DND-41 (cell line): ENCODE results near the gene GPR55.

Experiments
- ATAC-seq: fragments of 200-7000 bp; cut with Tn5 transposase; 3 replicates; pipeline ENCODE4 v1.9.1; 2021; ENCODE audit warnings: low read depth; ENCODE audit not compliant: insufficient read depth
- DNase-seq: peaks from one replicate; pipeline ENCODE4 v3.0.0-alpha.2; 2020
- H2AFZ ChIP-seq: 2 replicates; pipeline ENCODE4 v1.6.0; 2012; ENCODE audit warnings: low read depth, low read length
- H3K27ac ChIP-seq: 2 replicates; pipeline ENCODE4 v1.5.1; 2012; ENCODE audit warnings: low read length, inconsistent platforms
- H3K27me3 ChIP-seq: fragments of 200-600 bp; sonication (generic); 2 replicates; pipeline ENCODE4 v1.6.0; 2012; ENCODE audit warnings: low read length, mild to moderate bottlenecking, inconsistent platforms; ENCODE audit not compliant: insufficient read depth, poor library complexity
- H3K36me3 ChIP-seq: 2 replicates; pipeline ENCODE4 v1.5.1; 2012; ENCODE audit warnings: low read length, inconsistent platforms; ENCODE audit not compliant: insufficient read depth
- H3K4me1 ChIP-seq: 2 replicates; pipeline ENCODE4 v1.5.1; 2012; ENCODE audit warnings: mild to moderate bottlenecking, low read length; ENCODE audit not compliant: insufficient read depth
- H3K4me2 ChIP-seq: 2 replicates; pipeline ENCODE4 v1.6.0; 2012; ENCODE audit warnings: mild to moderate bottlenecking, moderate library complexity, low read length, inconsistent platforms; ENCODE audit not compliant: insufficient read depth
- H3K4me3 ChIP-seq, 2 experiments: fragments of 200-600 bp in 1 of 2; shearing (Covaris generic) in 1 of 2; 2 replicates each; pipeline ENCODE4 v1.5.1; 2012 to 2016; ENCODE audit warnings: inconsistent platforms in 2 of 2, low read length in 2 of 2, mild to moderate bottlenecking in 2 of 2, low read depth in 1 of 2, moderate library complexity in 1 of 2
- H3K79me2 ChIP-seq: 2 replicates; pipeline ENCODE4 v1.6.0; 2012; ENCODE audit warnings: low read length, inconsistent platforms; ENCODE audit not compliant: insufficient read depth
- H3K9ac ChIP-seq: 2 replicates; pipeline ENCODE4 v1.6.0; 2012; ENCODE audit warnings: low read depth, mild to moderate bottlenecking, inconsistent platforms, low read length, moderate library complexity
- H3K9me3 ChIP-seq: 2 replicates; pipeline ENCODE4 v1.5.1; 2012; ENCODE audit warnings: low read length, moderate library complexity, mild to moderate bottlenecking, inconsistent platforms; ENCODE audit not compliant: insufficient read depth, severe bottlenecking
- H4K20me1 ChIP-seq: 2 replicates; pipeline ENCODE4 v1.6.0; 2012; ENCODE audit warnings: low read length; ENCODE audit not compliant: insufficient read depth
- CTCF ChIP-seq: IDR thresholded peaks from 2 replicates; pipeline ENCODE4 v1.5.1; 2012; ENCODE audit warnings: borderline replicate concordance, low read length, moderate library complexity, mild to moderate bottlenecking; ENCODE audit not compliant: poor library complexity, severe bottlenecking; ENCODE audit errors: extremely low read depth
- EZH2 ChIP-seq: IDR thresholded peaks from 3 replicates; pipeline ENCODE4 v1.6.1; 2012; ENCODE audit warnings: borderline replicate concordance, low read depth, mild to moderate bottlenecking, moderate library complexity, low read length, inconsistent platforms; ENCODE audit not compliant: severe bottlenecking

Gene GPR55

GRCh38 chr2:230877759-230878598 lies 47.1 kb downstream of the GPR55 start:
- H3K27me3 ChIP-seq, result no peaks in the 10 kb centered on the region
- peak overlapping the region; percentile 53 for H3K27ac ChIP-seq
- TF ChIP-seq EZH2 (no peak), CTCF (no peak)
- H3K9ac ChIP-seq, result peak overlapping the region; percentile 19; the same call in 1 of the 2 replicates
- H3K79me2 ChIP-seq, result no peaks in the 10 kb centered on the region
- peaks cover 5% of the 10 kb centered on the region; the same call in 1 of the 2 replicates for H4K20me1 ChIP-seq
- no peak overlapping the region for H2AFZ ChIP-seq
- ATAC-seq, result peak; percentile 91
- peak; percentile 83 for DNase-seq
- H3K4me3 ChIP-seq, result no peak overlapping the region
- H3K4me1 ChIP-seq, result peaks cover 24% of the 10 kb centered on the region
- peak overlapping the region; percentile 22; the same call in 1 of the 2 replicates for H3K4me2 ChIP-seq
- H3K36me3 ChIP-seq, result peaks cover 43% of the 10 kb centered on the region
- no peaks in the 10 kb centered on the region for H3K9me3 ChIP-seq

- H3K27me3 ChIP-seq, result no peaks in the 10 kb centered on the region
- H3K4me3 ChIP-seq, result no peak overlapping the region
- peaks cover 9% of the 10 kb centered on the region for H4K20me1 ChIP-seq
- DNase-seq (no peak), ATAC-seq (no peak)
- H3K36me3 ChIP-seq, result peaks cover 43% of the 10 kb centered on the region
- no peak for TF ChIP-seq EZH2
- no peak for TF ChIP-seq CTCF
- H2AFZ ChIP-seq, result no peak overlapping the region
- no peaks in the 10 kb centered on the region for H3K9me3 ChIP-seq
- no peak overlapping the region for H3K4me2 ChIP-seq
- no peaks in the 10 kb centered on the region for H3K79me2 ChIP-seq
- peak overlapping the region; percentile 53 for H3K27ac ChIP-seq
- H3K9ac ChIP-seq, result no peak overlapping the region
- peaks cover 24% of the 10 kb centered on the region for H3K4me1 ChIP-seq
Measured at GRCh38 chr2:230877116-230877758, 47.8 kb downstream of the GPR55 start.

- Histone ChIP-seq H3K9ac (no peak overlapping the region), H3K27ac (no peak overlapping the region), H3K4me1 (peaks cover 24% of the 10 kb centered on the region), H4K20me1 (peaks cover 22% of the 10 kb centered on the region), H3K9me3 (no peaks in the 10 kb centered on the region), H3K4me3 (no peak overlapping the region), H3K79me2 (peaks cover under 1% of the 10 kb centered on the region; the same call in 1 of the 2 replicates), H3K27me3 (no peaks in the 10 kb centered on the region), H3K36me3 (peaks cover 43% of the 10 kb centered on the region), H2AFZ (no peak overlapping the region), H3K4me2 (no peak overlapping the region)
- ATAC-seq (no peak), DNase-seq (no peak)
- TF ChIP-seq CTCF, result no peak
- TF ChIP-seq EZH2, result no peak
Measured at GRCh38 chr2:230875347-230876315, 49.4 kb downstream of the GPR55 start.
